Activated T-cell treated with anti-CD3 and anti-CD28 coated beads for 48 hours (primary cell): ENCODE data around the gene OGFOD3.
"Not testable (repeated sequence)": the region's sequence is repeated elsewhere in the genome, so short reads cannot be mapped to it uniquely, and the experiment has no call there.

Experiments used
- DNase-seq: peaks from one replicate; pipeline ENCODE4 v3.0.0-alpha.2; 2020; ENCODE audit warnings: low read depth

The OGFOD3 gene

GRCh38 chr17:82373072-82373452 is 45.3 kb downstream of the OGFOD3 start:
- DNase-seq: not testable (repeated sequence)

- no peak for DNase-seq
Measured at GRCh38 chr17:82372249-82373071, 45.9 kb downstream of the OGFOD3 start.

- DNase-seq: no peak
Measured at GRCh38 chr17:82371333-82372248, 46.8 kb downstream of the OGFOD3 start, which contains the start of gene UTS2R. Gene UTS2R (plus strand): TSS chr17:82371765. CDS start chr17:82374325, 2,560 bp downstream.

GRCh38 chr17:82370471-82371332 is 47.7 kb downstream of the OGFOD3 start:
- DNase-seq: no peak

GRCh38 chr17:82369211-82369610 is 49.2 kb downstream of the OGFOD3 start:
- DNase-seq: no peak

GRCh38 chr17:82367724-82368524 is 50.5 kb downstream of the OGFOD3 start:
- DNase-seq: no peak

- no peak for DNase-seq
Measured at GRCh38 chr17:82366749-82367148, 51.6 kb downstream of the OGFOD3 start.

- DNase-seq: no peak
Measured at GRCh38 chr17:82365606-82366295, 52.6 kb downstream of the OGFOD3 start.

GRCh38 chr17:82361885-82362633 is 56.3 kb downstream of the OGFOD3 start:
- no peak for DNase-seq

- not testable (repeated sequence) for DNase-seq
Measured at GRCh38 chr17:82359451-82360074, 58.8 kb downstream of the OGFOD3 start.

GRCh38 chr17:82358465-82359350 is 59.7 kb downstream of the OGFOD3 start, which contains the start of gene TEX19:
Gene TEX19 (plus strand): TSS chr17:82359247. CDS start chr17:82362151, 2,904 bp downstream.
- no peak for DNase-seq

- DNase-seq: no peak
Measured at GRCh38 chr17:82357394-82357793, 61.0 kb downstream of the OGFOD3 start.

GRCh38 chr17:82356845-82357355 is 61.5 kb downstream of the OGFOD3 start:
- no peak for DNase-seq

- DNase-seq: no peak
Measured at GRCh38 chr17:82355770-82356427, 62.5 kb downstream of the OGFOD3 start.

- DNase-seq: no peak
Measured at GRCh38 chr17:82354804-82355308, 63.5 kb downstream of the OGFOD3 start.

- no peak for DNase-seq
Measured at GRCh38 chr17:82353484-82353883, 64.9 kb downstream of the OGFOD3 start.
